Amniotic epithelial cell (primary cell): ENCODE data around the gene PKN3.

Experiments
- DNase-seq: peaks from one replicate; pipeline ENCODE4 v3.0.0-alpha.2; 2010; ENCODE audit warnings: low read depth

The PKN3 gene

DNA sequence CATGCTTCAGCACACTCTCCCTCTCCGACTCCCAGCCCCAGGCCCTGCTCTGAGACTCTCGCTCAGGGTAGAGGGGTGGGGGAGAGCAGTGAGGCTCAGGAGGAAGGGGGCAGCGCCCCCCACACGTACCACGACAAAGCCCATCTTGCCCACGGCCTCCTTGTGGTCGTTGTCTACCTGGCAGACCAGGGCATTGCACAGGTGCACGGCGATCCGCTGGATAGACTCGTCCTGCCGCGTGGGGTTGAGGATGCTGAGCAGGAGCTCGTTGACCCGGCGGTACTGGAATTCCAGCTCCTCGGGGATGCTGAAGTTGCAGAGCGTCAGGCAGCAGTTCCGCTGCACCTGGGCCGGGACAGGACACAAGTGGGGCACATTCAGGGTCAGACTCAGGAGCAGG, 40.1 kb downstream of the PKN3 start:
- DNase-seq = no peak

DNA sequence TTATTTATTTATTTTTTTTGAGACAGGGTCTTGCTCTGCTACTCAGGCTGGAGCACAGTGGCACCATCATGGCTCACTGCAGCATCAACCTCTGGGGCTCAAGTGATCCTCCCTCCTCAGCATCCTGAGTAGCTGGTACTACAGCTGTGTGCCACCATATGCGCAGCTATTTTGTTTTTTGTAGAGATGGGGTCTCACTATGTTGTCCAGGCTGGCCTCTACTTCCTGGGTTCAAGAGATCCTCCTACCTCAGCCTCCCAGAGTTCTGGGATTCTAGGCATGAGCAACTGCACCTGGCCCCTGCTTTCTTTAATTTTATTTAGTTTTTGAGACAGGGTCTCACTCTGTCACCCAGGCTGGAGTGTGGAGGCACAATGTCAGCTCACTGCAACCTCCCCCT, 41.1 kb downstream of the PKN3 start:
- no peak for DNase-seq

DNA sequence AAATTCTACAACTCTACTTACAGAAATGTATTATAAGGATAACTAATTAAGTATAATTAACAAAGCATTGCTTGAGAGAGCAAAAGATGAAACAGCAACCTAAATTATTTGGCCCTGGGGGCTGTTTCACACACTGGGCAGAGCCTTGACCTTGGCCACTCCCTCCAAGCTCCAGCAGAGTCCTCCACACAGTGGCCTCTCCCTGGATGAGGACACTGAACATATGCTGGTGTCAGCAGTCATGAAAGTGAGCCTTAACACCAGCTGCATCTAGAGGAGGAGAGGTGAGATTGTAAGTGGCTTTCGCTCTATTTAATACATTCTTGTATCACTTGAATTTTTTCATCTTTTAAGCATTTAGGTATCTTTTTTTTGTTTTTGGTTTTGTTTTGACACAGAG, 44.9 kb downstream of the PKN3 start:
- no peak for DNase-seq

DNA sequence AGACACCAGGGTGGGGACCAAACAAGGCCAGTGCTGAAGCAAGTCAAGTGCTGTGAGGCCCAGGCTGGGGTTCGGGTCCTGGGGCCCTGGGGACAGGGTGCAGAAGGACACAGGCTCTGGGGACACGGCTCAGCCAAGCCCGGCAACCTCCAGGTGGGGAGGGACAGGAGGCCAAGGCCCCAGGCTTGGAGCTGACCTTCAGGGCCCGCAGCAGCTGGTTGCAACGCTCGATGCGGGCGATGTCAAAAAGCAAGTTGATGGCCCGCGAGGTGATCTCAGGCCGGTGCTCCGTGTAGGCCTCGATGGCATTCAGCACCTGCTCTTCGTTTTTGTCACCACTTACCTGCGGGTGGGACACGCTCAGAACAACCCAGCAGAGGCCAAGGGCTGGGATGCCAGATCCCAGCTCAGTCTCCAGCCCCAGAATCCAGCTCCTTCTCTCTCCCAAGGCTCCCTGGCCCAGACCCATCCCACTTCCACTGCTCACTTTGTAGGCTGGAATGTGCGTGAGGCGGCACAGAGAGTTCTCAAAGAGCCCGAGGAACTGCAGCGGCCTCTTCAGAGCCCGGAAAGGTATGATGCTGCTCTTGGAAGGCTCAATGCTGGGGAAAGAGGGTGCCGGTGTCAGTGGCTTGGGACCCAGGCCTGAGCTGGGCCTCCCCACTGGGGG, 48.8 kb downstream of the PKN3 start:
- DNase-seq = no peak

DNA sequence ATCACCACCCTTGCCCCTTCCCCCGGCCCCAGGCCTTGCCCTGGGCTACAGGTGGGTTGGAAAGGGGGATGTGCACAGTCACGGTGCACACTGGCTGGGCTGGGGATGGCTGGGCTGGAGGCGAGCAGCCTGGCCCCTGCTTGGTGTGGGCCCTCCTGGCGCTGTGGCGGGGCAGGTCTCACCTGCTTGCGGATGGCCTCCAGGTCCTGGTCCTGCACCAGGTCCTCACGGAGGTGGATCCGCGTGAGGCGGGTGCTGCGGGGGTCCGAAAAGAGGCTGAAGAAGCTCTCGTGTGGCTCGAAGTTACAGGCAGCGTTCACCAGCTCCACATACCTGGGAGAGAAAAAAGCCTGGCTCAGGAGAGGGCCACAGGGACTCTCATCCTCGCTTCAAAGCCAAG, 51.3 kb downstream of the PKN3 start:
- DNase-seq = no peak

DNA sequence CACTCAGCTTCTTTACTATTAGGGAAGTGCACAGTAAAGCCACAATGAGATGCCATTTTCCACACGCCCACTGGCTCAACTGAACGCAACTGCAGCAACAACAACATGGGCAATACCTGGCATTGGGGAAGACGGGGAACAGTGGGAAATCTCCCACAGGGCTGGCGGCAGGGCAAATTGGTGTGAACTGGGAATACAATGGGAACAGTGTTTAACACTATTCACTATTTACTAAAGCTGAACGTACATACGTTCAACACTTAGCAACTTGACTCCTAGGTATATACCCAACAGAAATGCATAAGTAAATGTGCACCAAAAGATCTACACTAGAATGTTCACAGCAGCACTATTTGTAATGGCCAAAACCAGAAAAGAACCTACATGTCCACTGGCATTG, 55.3 kb downstream of the PKN3 start:
- DNase-seq = no peak

DNA sequence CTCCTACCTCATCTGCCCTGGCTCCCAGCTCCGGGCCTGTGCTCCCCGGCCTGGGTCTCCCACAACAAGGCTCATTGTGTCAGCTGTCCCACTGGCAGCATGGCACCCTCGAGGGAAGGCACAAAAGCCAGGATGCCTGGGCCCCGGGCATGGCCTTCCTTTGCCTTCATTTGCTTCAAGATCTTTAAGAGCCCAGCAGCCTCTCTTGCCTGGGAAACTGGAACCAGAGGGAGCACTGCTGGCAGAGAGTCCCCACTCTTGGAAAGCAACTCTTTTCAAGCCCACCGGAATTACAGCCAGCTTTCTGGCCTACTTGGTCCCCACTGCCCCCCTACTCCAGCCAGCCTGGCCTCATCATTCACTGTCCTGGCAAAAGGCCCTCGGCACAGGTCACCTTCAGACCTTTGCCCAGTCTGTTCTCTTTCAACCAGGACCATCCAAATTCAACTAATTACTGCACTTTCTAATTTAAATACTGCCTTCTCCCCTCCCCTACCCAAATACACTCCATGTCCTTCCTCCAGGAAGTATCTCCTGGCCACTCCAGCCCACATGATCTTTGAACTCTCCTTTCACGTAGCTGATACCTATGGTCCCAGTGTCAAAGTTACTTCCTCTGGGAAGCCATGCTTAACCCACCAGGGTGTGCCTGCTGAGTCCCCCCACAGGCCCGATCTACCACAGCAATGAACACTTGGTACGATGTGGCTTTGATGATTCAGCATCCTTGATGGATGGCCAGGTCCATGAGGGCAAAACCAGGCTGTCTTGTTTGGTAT, 60.6 kb downstream of the PKN3 start:
- DNase-seq = peak; percentile 5

DNA sequence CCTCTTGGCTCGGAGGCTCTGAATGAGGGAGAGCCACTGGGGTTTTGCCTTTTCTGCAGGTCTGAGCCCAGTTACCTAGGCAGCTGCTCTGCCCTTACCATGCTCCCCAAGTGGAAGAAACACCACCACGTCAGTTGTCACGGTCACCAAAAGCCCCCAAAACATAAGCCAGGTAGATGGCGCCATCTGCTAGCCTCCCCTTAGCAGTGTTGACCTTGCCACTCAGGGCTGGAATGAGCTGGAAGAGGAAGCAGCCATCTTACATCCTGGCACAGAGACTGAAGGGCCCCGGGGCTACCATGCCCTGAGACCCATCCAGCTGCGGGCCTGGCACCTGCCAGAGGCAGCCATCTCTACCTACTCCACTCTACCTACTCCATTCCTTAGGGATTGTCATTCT, 62.1 kb downstream of the PKN3 start:
- DNase-seq = no peak

DNA sequence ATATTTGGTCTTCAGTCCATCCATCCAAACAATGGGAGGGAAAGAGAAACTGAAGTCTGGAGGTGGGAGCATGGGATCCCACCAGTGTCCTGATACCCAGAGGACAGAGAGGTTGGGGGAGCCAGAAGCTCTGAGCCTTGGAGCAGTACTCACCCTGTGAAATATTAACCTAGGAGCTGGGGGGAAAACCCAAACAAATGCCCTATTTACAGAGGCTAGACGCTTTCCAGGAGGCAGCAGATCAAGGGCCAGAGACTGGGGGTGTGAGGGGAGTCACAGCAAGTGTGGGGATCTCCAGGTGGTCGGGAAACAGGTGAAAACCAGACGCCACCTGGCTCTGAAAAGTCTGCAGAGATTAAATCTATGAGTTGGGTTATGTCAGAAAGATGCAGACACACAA, 63.2 kb downstream of the PKN3 start:
- DNase-seq = no peak

DNA sequence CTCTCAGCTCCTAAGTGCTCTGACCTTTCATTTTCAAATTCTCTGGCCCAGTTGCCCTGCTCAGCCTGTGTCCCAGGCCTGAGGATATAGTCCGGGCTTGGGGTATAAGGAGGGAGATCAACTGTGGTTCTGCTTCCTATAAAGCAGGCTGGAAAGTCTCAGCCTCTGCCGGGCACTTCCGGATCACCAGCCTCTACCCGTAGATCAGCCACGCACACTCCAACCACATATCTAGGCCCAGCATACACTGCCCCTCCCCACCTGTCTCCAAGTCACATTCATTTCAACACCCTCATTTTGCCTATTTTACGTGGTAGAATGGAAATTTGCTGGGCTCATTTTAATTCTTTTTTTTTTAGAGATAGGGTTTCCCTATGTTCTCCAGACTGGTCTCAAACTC, 66.3 kb downstream of the PKN3 start:
- DNase-seq = no peak
